ENCODE data around the gene CACNB2. TPM values are rescaled to one million over a fixed set of nuclear protein-coding genes. Genes with fewer than 3 reads are reported as not detected.

Gene CACNB2
- total RNA-seq, 2 experiments from 2014 or later = not detected

- no peaks in the 10 kb centered on the region for H3K4me1 Mint-ChIP-seq
- no peak for DNase-seq
- CTCF ChIA-PET = interaction anchor here (0.6 kb wide), 1 partner anchor 462 kb away, joined by 4 read pairs; no protein-coding TSS in a partner anchor
- H3K9me3 Mint-ChIP-seq = no peaks in the 10 kb centered on the region
- H3K27ac Mint-ChIP-seq = no peak overlapping the region
- no peaks in the 10 kb centered on the region for H3K36me3 Mint-ChIP-seq (ENCODE audit: low read depth)
- no peak overlapping the region for H3K4me3 Mint-ChIP-seq
- POLR2A ChIA-PET = no interaction called here
- no peaks in the 10 kb centered on the region for H3K27me3 Mint-ChIP-seq
These were observed 124.3 kb downstream of the CACNB2 start for GRCh38 chr10:18264466-18265050.

- CTCF ChIA-PET = no interaction called here
- Mint-ChIP-seq H3K4me1 (no peaks in the 10 kb centered on the region), H3K27me3 (no peaks in the 10 kb centered on the region), H3K4me3 (no peak overlapping the region), H3K36me3 (ENCODE audit: low read depth) (no peaks in the 10 kb centered on the region), H3K27ac (no peak overlapping the region), H3K9me3 (no peaks in the 10 kb centered on the region)
- POLR2A ChIA-PET = no interaction called here
- no peak for DNase-seq
These were observed 127.8 kb downstream of the CACNB2 start for GRCh38 chr10:18268005-18268404.

- Mint-ChIP-seq H3K4me3 (no peak overlapping the region), H3K9me3 (no peaks in the 10 kb centered on the region), H3K27me3 (peaks cover 2% of the 10 kb centered on the region), H3K4me1 (no peaks in the 10 kb centered on the region), H3K27ac (no peak overlapping the region), H3K36me3 (ENCODE audit: low read depth) (no peaks in the 10 kb centered on the region)
- ChIA-PET POLR2A (no interaction called here), CTCF (no interaction called here)
- DNase-seq = no peak
These were observed 131.3 kb downstream of the CACNB2 start for GRCh38 chr10:18271491-18271890.

GRCh38 chr10:18273039-18273438 lies 132.8 kb downstream of the CACNB2 start:
- ChIA-PET POLR2A (no interaction called here), CTCF (no interaction called here)
- no peaks in the 10 kb centered on the region for H3K36me3 Mint-ChIP-seq (ENCODE audit: low read depth)
- no peaks in the 10 kb centered on the region for H3K4me1 Mint-ChIP-seq
- no peak for DNase-seq
- H3K27ac Mint-ChIP-seq = no peak overlapping the region
- H3K9me3 Mint-ChIP-seq = no peaks in the 10 kb centered on the region
- H3K27me3 Mint-ChIP-seq = peaks cover 2% of the 10 kb centered on the region
- H3K4me3 Mint-ChIP-seq = no peak overlapping the region

GRCh38 chr10:18278181-18278580 lies 138.0 kb downstream of the CACNB2 start:
- Mint-ChIP-seq H3K4me1 (no peaks in the 10 kb centered on the region), H3K9me3 (no peaks in the 10 kb centered on the region), H3K36me3 (ENCODE audit: low read depth) (no peaks in the 10 kb centered on the region), H3K4me3 (no peak overlapping the region), H3K27ac (no peak overlapping the region), H3K27me3 (peaks cover 2% of the 10 kb centered on the region)
- DNase-seq = no peak
- ChIA-PET POLR2A (no interaction called here), CTCF (no interaction called here)

- H3K9me3 Mint-ChIP-seq = no peaks in the 10 kb centered on the region
- ChIA-PET POLR2A (no interaction called here), CTCF (no interaction called here)
- no peak overlapping the region for H3K4me3 Mint-ChIP-seq
- peaks cover 2% of the 10 kb centered on the region for H3K27me3 Mint-ChIP-seq
- DNase-seq = no peak
- no peaks in the 10 kb centered on the region for H3K4me1 Mint-ChIP-seq
- no peak overlapping the region for H3K27ac Mint-ChIP-seq
- no peaks in the 10 kb centered on the region for H3K36me3 Mint-ChIP-seq (ENCODE audit: low read depth)
These were observed 138.9 kb downstream of the CACNB2 start for GRCh38 chr10:18279173-18279572.

GRCh38 chr10:18282094-18282493 lies 141.9 kb downstream of the CACNB2 start:
- CTCF ChIA-PET = no interaction called here
- Mint-ChIP-seq H3K4me3 (no peak overlapping the region), H3K36me3 (ENCODE audit: low read depth) (no peaks in the 10 kb centered on the region), H3K27ac (no peak overlapping the region), H3K9me3 (no peaks in the 10 kb centered on the region), H3K27me3 (no peaks in the 10 kb centered on the region), H3K4me1 (no peaks in the 10 kb centered on the region)
- POLR2A ChIA-PET = no interaction called here
- DNase-seq = no peak

- no peaks in the 10 kb centered on the region for H3K4me1 Mint-ChIP-seq
- H3K36me3 Mint-ChIP-seq (ENCODE audit: low read depth) = no peaks in the 10 kb centered on the region
- H3K9me3 Mint-ChIP-seq = no peaks in the 10 kb centered on the region
- CTCF ChIA-PET = no interaction called here
- H3K27me3 Mint-ChIP-seq = no peaks in the 10 kb centered on the region
- H3K4me3 Mint-ChIP-seq = no peak overlapping the region
- POLR2A ChIA-PET = no interaction called here
- no peak for DNase-seq
- H3K27ac Mint-ChIP-seq = no peak overlapping the region
These were observed 150.6 kb downstream of the CACNB2 start for GRCh38 chr10:18290651-18291313.

GRCh38 chr10:18293536-18294510 lies 153.6 kb downstream of the CACNB2 start:
- DNase-seq = no peak
- H3K4me3 Mint-ChIP-seq = no peak overlapping the region
- H3K27ac Mint-ChIP-seq = no peak overlapping the region
- no peaks in the 10 kb centered on the region for H3K27me3 Mint-ChIP-seq
- CTCF ChIA-PET = no interaction called here
- no peaks in the 10 kb centered on the region for H3K36me3 Mint-ChIP-seq (ENCODE audit: low read depth)
- no peaks in the 10 kb centered on the region for H3K4me1 Mint-ChIP-seq
- H3K9me3 Mint-ChIP-seq = no peaks in the 10 kb centered on the region
- POLR2A ChIA-PET = no interaction called here

- no peak overlapping the region for H3K4me3 Mint-ChIP-seq
- DNase-seq = no peak
- no peaks in the 10 kb centered on the region for H3K4me1 Mint-ChIP-seq
- ChIA-PET CTCF (no interaction called here), POLR2A (no interaction called here)
- H3K27ac Mint-ChIP-seq = no peak overlapping the region
- H3K27me3 Mint-ChIP-seq = no peaks in the 10 kb centered on the region
- H3K9me3 Mint-ChIP-seq = no peaks in the 10 kb centered on the region
- H3K36me3 Mint-ChIP-seq (ENCODE audit: low read depth) = no peaks in the 10 kb centered on the region
These were observed 154.4 kb downstream of the CACNB2 start for GRCh38 chr10:18294633-18295032.

- Mint-ChIP-seq H3K27ac (no peak overlapping the region), H3K27me3 (no peaks in the 10 kb centered on the region), H3K4me1 (no peaks in the 10 kb centered on the region), H3K9me3 (no peaks in the 10 kb centered on the region), H3K4me3 (no peak overlapping the region), H3K36me3 (ENCODE audit: low read depth) (no peaks in the 10 kb centered on the region)
- ChIA-PET POLR2A (no interaction called here), CTCF (no interaction called here)
- DNase-seq = no peak
These were observed 157.4 kb downstream of the CACNB2 start for GRCh38 chr10:18297659-18298058.

- Mint-ChIP-seq H3K27me3 (no peaks in the 10 kb centered on the region), H3K27ac (no peak overlapping the region), H3K4me1 (no peaks in the 10 kb centered on the region), H3K36me3 (ENCODE audit: low read depth) (no peaks in the 10 kb centered on the region), H3K4me3 (no peak overlapping the region), H3K9me3 (no peaks in the 10 kb centered on the region)
- CTCF ChIA-PET = no interaction called here
- POLR2A ChIA-PET = no interaction called here
- DNase-seq = no peak
These were observed 158.0 kb downstream of the CACNB2 start for GRCh38 chr10:18298256-18298655.

Measured in activated CD4-positive, alpha-beta T cell treated with anti-CD3 and anti-CD28 coated beads, Interleukin-2, amount 10 ng/mL, durations not matched to agents 7 days and 5 days (primary cell).